Mucosa of rectum (tissue), 2 donors: ENCODE results near the gene TSPAN14.

Experiments used
- H3K27ac ChIP-seq, 2 donors: one replicate each; pipeline ENCODE4 v1.7.0; 2013; ENCODE audit warnings: inconsistent platforms in 2 of 2, low read depth in 2 of 2, low read length in 2 of 2
- H3K27me3 ChIP-seq, 2 donors: one replicate each; pipeline ENCODE4 v1.7.0; 2013; ENCODE audit warnings: low read length in 2 of 2; ENCODE audit not compliant: control insufficient read depth in 2 of 2, insufficient read depth in 2 of 2
- H3K36me3 ChIP-seq, 2 donors: one replicate each; pipeline ENCODE4 v1.7.0; 2013; ENCODE audit warnings: low read length in 2 of 2; ENCODE audit not compliant: control insufficient read depth in 2 of 2, insufficient read depth in 2 of 2
- H3K4me1 ChIP-seq, 2 donors: one replicate each; pipeline ENCODE4 v1.7.0; 2013; ENCODE audit warnings: low read length in 2 of 2, mild to moderate bottlenecking in 1 of 2; ENCODE audit not compliant: control insufficient read depth in 2 of 2, insufficient read depth in 2 of 2
- H3K4me3 ChIP-seq, 2 donors: one replicate each; pipeline ENCODE4 v1.7.0; 2013; ENCODE audit warnings: low read length in 2 of 2
- H3K9ac ChIP-seq, 2 donors: one replicate each; pipeline ENCODE4 v1.7.0; 2013; ENCODE audit warnings: low read length in 2 of 2, low read depth in 1 of 2, mild to moderate bottlenecking in 1 of 2
- H3K9me3 ChIP-seq, 2 donors: one replicate each; pipeline ENCODE4 v1.7.0; 2013; ENCODE audit warnings: low read length in 2 of 2; ENCODE audit not compliant: control insufficient read depth in 2 of 2
- donor health status: healthy.
- donor health status: Normal muscosa, but diverticular disease.

TSPAN14 gene, protein sequence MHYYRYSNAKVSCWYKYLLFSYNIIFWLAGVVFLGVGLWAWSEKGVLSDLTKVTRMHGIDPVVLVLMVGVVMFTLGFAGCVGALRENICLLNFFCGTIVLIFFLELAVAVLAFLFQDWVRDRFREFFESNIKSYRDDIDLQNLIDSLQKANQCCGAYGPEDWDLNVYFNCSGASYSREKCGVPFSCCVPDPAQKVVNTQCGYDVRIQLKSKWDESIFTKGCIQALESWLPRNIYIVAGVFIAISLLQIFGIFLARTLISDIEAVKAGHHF

DNA sequence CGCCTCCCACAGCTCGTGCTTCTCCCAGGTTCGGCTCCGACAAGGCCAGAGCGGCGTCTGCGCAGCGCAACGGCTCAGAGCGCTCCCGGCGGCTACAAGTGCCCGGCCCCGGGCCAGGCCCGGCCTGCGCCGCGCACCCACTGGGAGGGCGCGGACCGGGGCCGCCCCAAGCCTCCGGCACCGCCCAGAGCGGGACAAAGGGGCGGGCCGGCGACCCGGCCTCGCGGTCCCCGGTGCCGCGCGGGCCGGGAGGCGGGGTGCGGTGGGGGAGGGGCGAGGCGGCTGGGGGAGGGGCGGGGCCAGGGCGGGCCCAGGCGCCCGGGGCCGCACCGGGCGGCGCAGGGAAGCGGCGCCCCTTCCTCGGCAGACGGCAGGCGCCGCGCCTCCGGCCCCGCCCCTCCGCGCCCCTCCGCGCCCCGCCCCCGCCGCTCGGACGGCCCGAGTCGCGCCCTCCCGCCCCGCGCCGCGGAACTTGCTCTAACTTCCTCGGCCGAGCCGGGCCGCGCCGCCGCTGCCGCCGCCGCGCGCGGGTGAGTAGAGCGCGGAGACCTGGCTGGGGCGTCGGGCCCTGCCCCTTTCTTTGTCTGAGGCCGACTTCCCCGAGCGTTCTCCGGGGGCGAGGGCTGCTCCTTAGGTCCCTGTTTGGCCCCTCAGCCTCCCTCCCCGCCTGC is at the start of gene TSPAN14:
Gene TSPAN14 (plus strand): TSS at position 469 of the 671 bp plus-strand sequence. CDS start 34,924 bp downstream, outside the sequence.
- Histone ChIP-seq H3K4me3 (peak within 1 kb of the TSS; percentile 92 to 95), H3K27ac (peak within 1 kb of the TSS; percentile 95 to 98), H3K9me3 (no peaks in the 10 kb centered on the region), H3K27me3 (no peaks in the 10 kb centered on the region), H3K4me1 (peaks cover 33 to 34% of the 10 kb centered on the region in 2 donors), H3K36me3 (no peaks in the 10 kb centered on the region), H3K9ac (peak within 1 kb of the TSS; percentile 90 to 96)

GRCh38 chr10:80405035-80405434 is 49.1 kb upstream of the TSPAN14 start:
- no peak overlapping the region for H3K9ac ChIP-seq
- H3K27me3 ChIP-seq, result no peaks in the 10 kb centered on the region
- no peak overlapping the region for H3K27ac ChIP-seq

DNA sequence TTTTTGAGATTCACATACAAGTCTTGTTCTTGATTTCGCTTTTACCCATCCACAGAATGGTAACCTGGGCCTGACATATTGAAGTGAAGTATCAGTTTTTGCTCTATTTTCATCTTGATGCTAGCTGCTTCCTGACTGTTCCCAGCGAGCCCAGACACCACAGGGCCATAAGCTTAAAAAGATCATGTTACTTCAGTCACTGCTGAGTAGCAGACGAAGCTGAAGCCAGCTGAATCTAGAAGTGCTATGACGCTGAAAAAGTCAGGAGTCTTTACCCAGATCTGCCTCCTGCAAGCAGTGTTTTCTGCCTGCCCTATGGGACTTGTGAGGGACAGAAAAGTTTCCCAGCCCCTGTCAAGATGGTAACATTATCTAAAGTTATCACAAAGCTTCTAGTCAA is 48.5 kb upstream of the TSPAN14 start:
- Histone ChIP-seq H3K9me3 (no peaks in the 10 kb centered on the region), H3K9ac (no peak overlapping the region), H3K27ac (no peak overlapping the region)

More at GRCh38 chr10:80405035-80405434, 49.1 kb upstream of the TSPAN14 start:
- Histone ChIP-seq H3K4me3 (no peak overlapping the region), H3K9me3 (no peaks in the 10 kb centered on the region), H3K36me3 (no peaks in the 10 kb centered on the region), H3K4me1 (peaks cover 6 to 11% of the 10 kb centered on the region in 2 donors)

GRCh38 chr10:80406204-80406603 is 47.9 kb upstream of the TSPAN14 start:
- H3K4me3 ChIP-seq, result no peak overlapping the region
- no peak overlapping the region for H3K9ac ChIP-seq
- H3K27me3 ChIP-seq, result no peaks in the 10 kb centered on the region
- H3K27ac ChIP-seq, result no peak overlapping the region
- H3K4me1 ChIP-seq, result peaks cover 16 to 22% of the 10 kb centered on the region in 2 donors
- no peaks in the 10 kb centered on the region for H3K36me3 ChIP-seq
- H3K9me3 ChIP-seq, result no peaks in the 10 kb centered on the region

More for the DNA sequence above, 48.5 kb upstream of the TSPAN14 start:
- Histone ChIP-seq H3K27me3 (no peaks in the 10 kb centered on the region), H3K4me1 (peaks cover 11 to 17% of the 10 kb centered on the region in 2 donors), H3K36me3 (no peaks in the 10 kb centered on the region), H3K4me3 (no peak overlapping the region)

GRCh38 chr10:80407812-80408241 is 46.3 kb upstream of the TSPAN14 start:
- Histone ChIP-seq H3K4me3 (peak overlapping the region; percentile 79 to 85), H3K36me3 (no peaks in the 10 kb centered on the region), H3K9ac (peak overlapping the region; percentile 74 to 79), H3K27ac (peak overlapping the region; percentile 82 to 84), H3K4me1 (peaks cover 25 to 30% of the 10 kb centered on the region in 2 donors), H3K27me3 (no peaks in the 10 kb centered on the region), H3K9me3 (no peaks in the 10 kb centered on the region)

DNA sequence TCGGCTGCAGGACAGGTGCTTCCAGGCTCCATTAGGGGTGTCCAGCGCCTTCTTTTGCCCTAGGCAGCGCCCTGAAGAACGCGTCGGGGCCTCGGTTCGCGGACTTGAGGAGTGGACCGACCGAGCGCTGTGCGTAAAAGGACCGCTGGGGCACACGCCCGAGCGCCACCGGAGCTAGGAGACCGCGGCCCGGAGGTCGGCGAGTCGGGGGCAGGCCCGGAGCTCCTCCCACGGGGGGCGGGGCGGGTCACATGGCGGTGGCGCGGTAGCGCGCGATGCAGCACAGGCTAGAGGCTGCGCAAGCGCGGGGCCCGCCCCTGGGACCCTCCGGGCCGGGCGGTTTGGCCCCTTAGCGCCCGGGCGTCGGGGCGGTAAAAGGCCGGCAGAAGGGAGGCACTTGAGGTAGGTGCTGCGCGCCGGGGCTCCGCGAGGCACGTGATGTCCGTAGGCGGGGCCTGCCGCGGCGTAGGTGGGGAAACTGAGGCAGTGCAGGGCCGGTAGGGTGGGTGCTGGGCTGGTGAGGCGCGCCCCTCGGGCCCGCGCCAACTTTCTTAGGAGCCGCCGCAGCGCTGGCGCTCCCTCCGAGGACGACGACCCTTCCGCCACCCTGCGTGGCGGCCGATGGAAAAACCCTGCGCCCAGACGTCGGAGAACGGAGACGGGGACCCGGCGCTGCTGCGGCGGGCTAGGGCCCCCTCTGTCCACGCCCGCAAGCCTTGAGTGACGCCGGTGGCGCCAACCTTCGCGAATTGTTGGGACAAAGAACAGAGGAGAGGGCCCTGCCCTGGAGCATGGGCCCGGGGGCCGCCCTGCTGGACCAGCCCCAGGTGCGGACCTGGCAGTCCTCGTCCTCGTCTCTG is 45.6 kb upstream of the TSPAN14 start, which contains the start of gene PRXL2A:
Gene PRXL2A (plus strand): TSS at position 310 of the 860 bp plus-strand sequence. CDS start 11,917 bp downstream, outside the sequence.
- Histone ChIP-seq H3K27me3 (no peaks in the 10 kb centered on the region), H3K4me3 (peak within 1 kb of the TSS; percentile 79 to 85), H3K4me1 (peaks cover 29 to 31% of the 10 kb centered on the region in 2 donors), H3K9me3 (no peaks in the 10 kb centered on the region), H3K27ac (peak within 1 kb of the TSS; percentile 82 to 84), H3K36me3 (no peaks in the 10 kb centered on the region), H3K9ac (peak within 1 kb of the TSS; percentile 74 to 79)

DNA sequence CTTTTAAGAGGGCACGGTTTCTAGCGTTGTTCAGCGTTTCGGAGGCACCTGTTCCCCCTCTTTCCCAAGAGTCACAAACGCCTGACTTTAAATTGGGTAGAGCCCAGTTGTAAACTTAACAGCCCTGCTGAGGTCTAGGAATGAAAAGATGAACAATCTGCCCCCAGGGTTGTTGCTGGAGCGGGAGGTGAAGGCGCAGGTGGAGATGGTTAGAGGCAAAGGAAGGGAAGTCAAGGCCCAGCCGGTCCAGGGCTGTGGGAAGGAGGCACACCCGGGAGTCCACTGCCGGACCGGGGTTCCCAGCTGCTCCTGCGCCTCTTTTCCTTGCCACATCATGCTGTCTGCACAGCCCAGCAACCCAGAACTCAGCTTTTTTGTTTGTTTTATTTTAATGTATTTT is 45.0 kb upstream of the TSPAN14 start:
- H3K27me3 ChIP-seq, result no peaks in the 10 kb centered on the region
- H3K4me1 ChIP-seq, result peaks cover 33 to 36% of the 10 kb centered on the region in 2 donors
- H3K36me3 ChIP-seq, result no peaks in the 10 kb centered on the region
- H3K9me3 ChIP-seq, result no peaks in the 10 kb centered on the region
- H3K4me3 ChIP-seq, result peak overlapping the region; percentile 79 to 85
- peak overlapping the region; percentile 82 to 84 for H3K27ac ChIP-seq
- H3K9ac ChIP-seq, result peak overlapping the region; percentile 68 to 74

- no peaks in the 10 kb centered on the region for H3K9me3 ChIP-seq
- H3K4me3 ChIP-seq, result peak overlapping the region in 1 of 2 donors; percentile 85
- H3K36me3 ChIP-seq, result no peaks in the 10 kb centered on the region
- peaks cover 43 to 44% of the 10 kb centered on the region in 2 donors for H3K4me1 ChIP-seq
- H3K9ac ChIP-seq, result peak overlapping the region in 1 of 2 donors; percentile 18
- no peaks in the 10 kb centered on the region for H3K27me3 ChIP-seq
- H3K27ac ChIP-seq, result peak overlapping the region; percentile 45 to 52
These were observed 44.0 kb upstream of the TSPAN14 start for GRCh38 chr10:80410122-80410521.

GRCh38 chr10:80410578-80411145 is 43.4 kb upstream of the TSPAN14 start:
- Histone ChIP-seq H3K4me1 (peaks cover 45 to 48% of the 10 kb centered on the region in 2 donors), H3K36me3 (no peaks in the 10 kb centered on the region), H3K9ac (peak overlapping the region in 1 of 2 donors; percentile 18), H3K27me3 (no peaks in the 10 kb centered on the region), H3K27ac (peak overlapping the region; percentile 45 to 52), H3K4me3 (peak overlapping the region in 1 of 2 donors; percentile 85), H3K9me3 (no peaks in the 10 kb centered on the region)
